H9 (cell line): Measurements from ENCODE around the gene ALG11. TPM values are rescaled to one million over a fixed set of nuclear protein-coding genes. Genes with fewer than 3 reads are reported as not detected.

Experiments
- DNase-seq: peaks from one replicate; pipeline ENCODE4 v3.0.0-alpha.2; 2017
- H2AFZ ChIP-seq: one replicate; pipeline ENCODE4 v1.6.1; 2013; ENCODE audit warnings: mild to moderate bottlenecking, low read length, control low read depth, moderate library complexity
- H2AK5ac ChIP-seq: 2 replicates; pipeline ENCODE4 v1.6.1; 2013; ENCODE audit warnings: low read length, control low read depth, mixed read lengths; ENCODE audit not compliant: insufficient read length
- H2BK120ac ChIP-seq: one replicate; pipeline ENCODE4 v1.6.1; 2013; ENCODE audit warnings: low read depth, mild to moderate bottlenecking, low read length, control low read depth, inconsistent platforms; ENCODE audit not compliant: poor library complexity, severe bottlenecking
- H2BK12ac ChIP-seq: 2 replicates; pipeline ENCODE4 v1.6.1; 2013; ENCODE audit warnings: low read length, control low read depth, mixed read lengths, low read depth; ENCODE audit not compliant: insufficient read length
- H2BK15ac ChIP-seq: 2 replicates; pipeline ENCODE4 v1.6.1; 2013; ENCODE audit warnings: low read depth, low read length, control low read depth
- H2BK20ac ChIP-seq: one replicate; pipeline ENCODE4 v1.6.1; 2013; ENCODE audit warnings: low read depth, mild to moderate bottlenecking, low read length, control low read depth, inconsistent platforms; ENCODE audit not compliant: poor library complexity, severe bottlenecking
- H2BK5ac ChIP-seq: 2 replicates; pipeline ENCODE4 v1.6.1; 2013; ENCODE audit warnings: low read length, control low read depth, mixed read lengths; ENCODE audit not compliant: insufficient read length
- H3K14ac ChIP-seq: 2 replicates; pipeline ENCODE4 v1.6.1; 2013; ENCODE audit warnings: low read length, control low read depth; ENCODE audit not compliant: insufficient read depth
- H3K18ac ChIP-seq: 2 replicates; pipeline ENCODE4 v1.6.1; 2013; ENCODE audit warnings: low read depth, mild to moderate bottlenecking, mixed read lengths, low read length, control low read depth; ENCODE audit not compliant: insufficient read length
- H3K23ac ChIP-seq: 2 replicates; pipeline ENCODE4 v1.6.1; 2013; ENCODE audit warnings: low read length, control low read depth, mixed read lengths, low read depth; ENCODE audit not compliant: insufficient read length
- H3K23me2 ChIP-seq: 2 replicates; pipeline ENCODE4 v1.6.1; 2013; ENCODE audit warnings: low read depth, mild to moderate bottlenecking, mixed read lengths, low read length, control low read depth; ENCODE audit not compliant: insufficient read length, poor library complexity, severe bottlenecking
- H3K27ac ChIP-seq: 2 replicates; pipeline ENCODE4 v1.5.1; 2013; ENCODE audit warnings: low read length, control low read depth, mixed read lengths, low read depth; ENCODE audit not compliant: insufficient read length
- H3K27me3 ChIP-seq: 2 replicates; pipeline ENCODE4 v1.6.1; 2013; ENCODE audit warnings: low read length, control low read depth, inconsistent platforms; ENCODE audit not compliant: insufficient read depth
- H3K4ac ChIP-seq: 2 replicates; pipeline ENCODE4 v1.6.1; 2013; ENCODE audit warnings: low read depth, mild to moderate bottlenecking, control low read depth, inconsistent platforms, low read length, moderate library complexity
- H3K4me1 ChIP-seq: 2 replicates; pipeline ENCODE4 v1.6.1; 2013; ENCODE audit warnings: low read length, control low read depth, inconsistent platforms; ENCODE audit not compliant: insufficient read depth
- H3K4me2 ChIP-seq: 2 replicates; pipeline ENCODE4 v1.6.1; 2013; ENCODE audit warnings: low read length, control low read depth, mixed read lengths; ENCODE audit not compliant: insufficient read length, insufficient read depth
- H3K56ac ChIP-seq: 2 replicates; pipeline ENCODE4 v1.6.1; 2013; ENCODE audit warnings: low read depth, mild to moderate bottlenecking, mixed read lengths, low read length, control low read depth; ENCODE audit not compliant: insufficient read length
- H3K79me1 ChIP-seq: 2 replicates; pipeline ENCODE4 v1.6.1; 2013; ENCODE audit warnings: low read depth, mild to moderate bottlenecking, moderate library complexity, low read length, control low read depth, inconsistent platforms; ENCODE audit not compliant: insufficient read depth, poor library complexity, severe bottlenecking
- H3K79me2 ChIP-seq: 2 replicates; pipeline ENCODE4 v1.6.1; 2013; ENCODE audit warnings: low read length, control low read depth, inconsistent platforms; ENCODE audit not compliant: insufficient read depth
- H3K9ac ChIP-seq: 2 replicates; pipeline ENCODE4 v1.6.1; 2013; ENCODE audit warnings: low read length, control low read depth, mixed read lengths; ENCODE audit not compliant: insufficient read length; ENCODE audit errors: extremely low read depth
- H3K9me3 ChIP-seq: one replicate; pipeline ENCODE4 v1.6.1; 2013; ENCODE audit warnings: low read depth, low read length, inconsistent platforms; ENCODE audit not compliant: control insufficient read depth
- H3T11ph ChIP-seq: one replicate; pipeline ENCODE4 v1.6.1; 2013; ENCODE audit warnings: mild to moderate bottlenecking, low read length, control low read depth, inconsistent platforms
- H4K20me1 ChIP-seq: one replicate; pipeline ENCODE4 v1.6.1; 2013; ENCODE audit not compliant: control insufficient read depth, insufficient read length, insufficient read depth
- H4K5ac ChIP-seq: 2 replicates; pipeline ENCODE4 v1.6.1; 2013; ENCODE audit warnings: low read depth, mild to moderate bottlenecking, mixed read lengths, low read length, control low read depth; ENCODE audit not compliant: insufficient read length
- H4K8ac ChIP-seq: replicated peaks from 2 replicates; pipeline ENCODE4 v1.6.1; 2013; ENCODE audit warnings: low read length, control low read depth, mixed read lengths, low read depth; ENCODE audit not compliant: insufficient read length
- H4K91ac ChIP-seq: 2 replicates; pipeline ENCODE4 v1.6.1; 2013; ENCODE audit warnings: low read depth, mild to moderate bottlenecking, moderate library complexity, mixed read lengths, low read length, control low read depth; ENCODE audit not compliant: insufficient read length
- H3K27ac Mint-ChIP-seq, 3 experiments: 2 replicates in 2 of 3; 3 replicates in 1 of 3; pipeline ENCODE4 v1.8.0; 2020 to 2021; ENCODE audit warnings: mixed read lengths in 3 of 3, mild to moderate bottlenecking in 1 of 3, moderate library complexity in 1 of 3
- H3K27me3 Mint-ChIP-seq: 2 replicates; pipeline ENCODE4 v1.8.0; 2021; ENCODE audit warnings: low read depth, mild to moderate bottlenecking, moderate library complexity, mixed read lengths
- H3K36me3 Mint-ChIP-seq, 3 experiments: 2 replicates in 2 of 3; 3 replicates in 1 of 3; pipeline ENCODE4 v1.8.0; 2020 to 2021; ENCODE audit warnings: low read depth in 3 of 3, mixed read lengths in 3 of 3; ENCODE audit not compliant: insufficient read depth in 1 of 3
- H3K4me1 Mint-ChIP-seq, 2 experiments: 2 replicates each; pipeline ENCODE4 v1.8.0; 2020; ENCODE audit warnings: mixed read lengths in 2 of 2
- H3K4me3 Mint-ChIP-seq, 2 experiments: 2 replicates in 1 of 2; 3 replicates in 1 of 2; pipeline ENCODE4 v1.8.0; 2020 to 2021; ENCODE audit warnings: mild to moderate bottlenecking in 2 of 2, mixed read lengths in 2 of 2, moderate library complexity in 1 of 2
- H3K9me3 Mint-ChIP-seq, 2 experiments: 2 replicates in 1 of 2; 3 replicates in 1 of 2; pipeline ENCODE4 v1.8.0; 2020; ENCODE audit warnings: mild to moderate bottlenecking in 2 of 2, mixed read lengths in 2 of 2, moderate library complexity in 1 of 2
- CTCF ChIP-seq: fragments of 200-600 bp; sonication (generic); conservative IDR thresholded peaks from 3 replicates; pipeline ENCODE4 v1.8.0; 2021; ENCODE audit warnings: antibody characterized with exemption, mild to moderate bottlenecking
- WGBS: extraction: QIAGEN DNeasy Blood & Tissue Kit; methylation state at CpG from one replicate; pipeline ENCODE4 v1.1.7; 2013; ENCODE audit warnings: missing lambda C conversion rate, low lambda C conversion rate, mixed read lengths; ENCODE audit not compliant: insufficient read length; ENCODE audit errors: extremely low coverage; 5-methylcytosine and 5-hydroxymethylcytosine counted together
- total RNA-seq: library from RNA; stranded (reverse); gene quantifications from 2 replicates; pipeline ENCODE4 v1.2.1, GENCODE V29; 2021

ALG11 gene
- total RNA-seq, 1 experiment from 2014 or later, result 46.6 TPM

GRCh38 chr13:52024481-52024880 is 12.3 kb downstream of the ALG11 start, which contains the start of gene UTP14C:
UTP14C (plus strand) TSS chr13:52024691; CDS start chr13:52028805, 4,114 bp downstream.
- H3K27ac Mint-ChIP-seq, result no peak within 1 kb of the TSS
- H3K27me3 ChIP-seq, result no peaks in the 10 kb centered on the region

More at GRCh38 chr13:52024481-52024880, 12.3 kb downstream of the ALG11 start, which contains the start of gene UTP14C:
- H2BK20ac ChIP-seq, result no peak within 1 kb of the TSS
- no peak within 1 kb of the TSS for H4K91ac ChIP-seq
- DNase-seq, result no peak
- no peak within 1 kb of the TSS for H2BK15ac ChIP-seq
- H2AK5ac ChIP-seq, result no peak within 1 kb of the TSS
- no peak within 1 kb of the TSS for H2BK12ac ChIP-seq
- H3K14ac ChIP-seq, result no peak within 1 kb of the TSS
- H3K23me2 ChIP-seq, result no peaks in the 10 kb centered on the region
- H3K4ac ChIP-seq, result no peak within 1 kb of the TSS
- Mint-ChIP-seq H3K9me3 (peaks cover 2 to 16% of the 10 kb centered on the region in 2 experiments; a peak in 3 of 5 replicates), H3K4me3 (no peak within 1 kb of the TSS), H3K4me1 (no peaks in the 10 kb centered on the region), H3K27me3 (no peaks in the 10 kb centered on the region), H3K36me3 (peaks cover 42 to 93% (median 81%) of the 10 kb centered on the region in 3 experiments)
- no peaks in the 10 kb centered on the region for H3K9me3 ChIP-seq
- no peaks in the 10 kb centered on the region for H3K4me1 ChIP-seq
- H2AFZ ChIP-seq, result no peak within 1 kb of the TSS
- peaks cover 2% of the 10 kb centered on the region for H3K79me1 ChIP-seq
- no peak within 1 kb of the TSS for H3K23ac ChIP-seq
- no peaks in the 10 kb centered on the region for H3K79me2 ChIP-seq
- H3K56ac ChIP-seq, result no peak within 1 kb of the TSS
- no peak for TF ChIP-seq CTCF
- no peak within 1 kb of the TSS for H3T11ph ChIP-seq
- peaks cover 4% of the 10 kb centered on the region for H4K20me1 ChIP-seq
- WGBS, result no CpG with 5 or more reads among the region's 3 CpGs
- H2BK120ac ChIP-seq, result no peak within 1 kb of the TSS
- no peak within 1 kb of the TSS for H2BK5ac ChIP-seq
- H3K27ac ChIP-seq, result no peak within 1 kb of the TSS
- no peak within 1 kb of the TSS for H4K5ac ChIP-seq
- H3K4me2 ChIP-seq, result no peak within 1 kb of the TSS
- H3K18ac ChIP-seq, result no peak within 1 kb of the TSS
- H4K8ac ChIP-seq, result no peak within 1 kb of the TSS
- H3K9ac ChIP-seq, result no peak within 1 kb of the TSS
